ENCODE measurements around the gene TMEM145.

DNA sequence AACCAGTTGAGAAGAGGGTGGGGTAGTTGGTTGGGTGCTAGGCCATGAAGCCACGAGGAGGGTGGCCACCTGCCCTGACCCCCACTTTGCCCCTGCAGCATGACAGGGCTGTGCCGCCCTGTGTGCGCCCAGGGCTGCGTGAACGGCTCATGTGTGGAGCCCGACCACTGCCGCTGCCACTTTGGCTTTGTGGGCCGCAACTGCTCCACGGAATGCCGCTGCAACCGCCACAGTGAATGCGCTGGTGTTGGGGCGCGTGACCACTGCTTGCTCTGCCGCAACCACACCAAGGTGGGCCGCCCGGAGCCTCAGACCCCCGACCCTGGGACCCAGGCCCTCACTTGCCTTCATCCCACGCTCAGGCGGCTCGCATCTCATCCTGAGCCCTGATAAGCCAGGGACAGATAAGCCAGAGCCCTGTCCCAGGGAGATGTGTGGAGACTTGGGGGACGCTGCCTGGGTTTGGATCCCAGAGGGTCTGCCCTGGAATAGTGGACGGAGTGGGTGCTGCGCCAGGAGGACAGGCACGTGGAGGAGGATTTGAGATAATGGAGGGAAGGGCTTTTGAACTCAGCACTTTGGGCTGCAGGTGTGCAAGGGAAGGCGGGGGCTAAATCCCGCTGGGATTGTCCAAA lies 56.4 kb downstream of the TMEM145 start:
- TF ChIP-seq POLR2AphosphoS5 (IDR thresholded peaks at IDR 0.05) (no peak), POLR2A (IDR thresholded peaks at IDR 0.05; ENCODE audit: low read depth) (no peak), EP300 (IDR thresholded peaks at IDR 0.05) (no peak)
- TF ChIP-seq, protein P1, sequence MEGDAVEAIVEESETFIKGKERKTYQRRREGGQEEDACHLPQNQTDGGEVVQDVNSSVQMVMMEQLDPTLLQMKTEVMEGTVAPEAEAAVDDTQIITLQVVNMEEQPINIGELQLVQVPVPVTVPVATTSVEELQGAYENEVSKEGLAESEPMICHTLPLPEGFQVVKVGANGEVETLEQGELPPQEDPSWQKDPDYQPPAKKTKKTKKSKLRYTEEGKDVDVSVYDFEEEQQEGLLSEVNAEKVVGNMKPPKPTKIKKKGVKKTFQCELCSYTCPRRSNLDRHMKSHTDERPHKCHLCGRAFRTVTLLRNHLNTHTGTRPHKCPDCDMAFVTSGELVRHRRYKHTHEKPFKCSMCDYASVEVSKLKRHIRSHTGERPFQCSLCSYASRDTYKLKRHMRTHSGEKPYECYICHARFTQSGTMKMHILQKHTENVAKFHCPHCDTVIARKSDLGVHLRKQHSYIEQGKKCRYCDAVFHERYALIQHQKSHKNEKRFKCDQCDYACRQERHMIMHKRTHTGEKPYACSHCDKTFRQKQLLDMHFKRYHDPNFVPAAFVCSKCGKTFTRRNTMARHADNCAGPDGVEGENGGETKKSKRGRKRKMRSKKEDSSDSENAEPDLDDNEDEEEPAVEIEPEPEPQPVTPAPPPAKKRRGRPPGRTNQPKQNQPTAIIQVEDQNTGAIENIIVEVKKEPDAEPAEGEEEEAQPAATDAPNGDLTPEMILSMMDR (IDR thresholded peaks at IDR 0.05) = no peak

Data from esophagus muscularis mucosa (tissue), 4 donors.